Naive thymus-derived CD4-positive, alpha-beta T cell (primary cell): ENCODE measurements around the gene RAD21L1. TPM values are rescaled to one million over a fixed set of nuclear protein-coding genes. Genes with fewer than 3 reads are reported as not detected.

Experiments
- ATAC-seq: fragments of 150-1000 bp; cut with Tn5 transposase; 2 replicates; pipeline ENCODE4 v1.10.0; 2021; ENCODE audit warnings: mild to moderate bottlenecking, moderate library complexity
- CTCF ChIA-PET: fragments of 350-600 bp; sonication (Branson Sonifier 250); formaldehyde crosslinking; loops from one replicate; lab custom pipeline; 2021; ENCODE audit warnings: antibody characterized with exemption; lab: Charles Lee
- POLR2A ChIA-PET: fragments of 350-600 bp; sonication (Branson Sonifier 250); formaldehyde crosslinking; loops from one replicate; lab custom pipeline; 2021; ENCODE audit warnings: antibody characterized with exemption, inconsistent platforms; lab: Charles Lee
- DNase-seq, 9 donors: peaks; one replicate each; pipeline versions ENCODE4 v3.0.0 to v3.0.0-alpha.2; 2020 to 2022; ENCODE audit warnings: mixed read lengths in 1 of 9
- H3K27ac ChIP-seq: one replicate; pipeline ENCODE4 v1.7.0; 2013; ENCODE audit warnings: mild to moderate bottlenecking, low read depth, low read length, moderate library complexity
- H3K27me3 ChIP-seq, 2 donors: one replicate each; pipeline ENCODE4 v1.7.0; 2013; ENCODE audit warnings: low read length in 2 of 2, mild to moderate bottlenecking in 2 of 2, moderate library complexity in 2 of 2; ENCODE audit not compliant: control insufficient read depth in 2 of 2, insufficient read depth in 2 of 2
- H3K36me3 ChIP-seq, 3 experiments: 1 replicate in 2 of 3; 2 replicates in 1 of 3; pipeline ENCODE4 v1.7.0; 2013; ENCODE audit warnings: low read length in 3 of 3, mild to moderate bottlenecking in 3 of 3, moderate library complexity in 1 of 3; ENCODE audit not compliant: insufficient read depth in 3 of 3, control insufficient read depth in 2 of 3
- H3K4me1 ChIP-seq, 2 donors: one replicate each; pipeline ENCODE4 v1.7.0; 2013; ENCODE audit warnings: low read length in 2 of 2, mild to moderate bottlenecking in 2 of 2, moderate library complexity in 1 of 2; ENCODE audit not compliant: control insufficient read depth in 2 of 2, insufficient read depth in 2 of 2
- H3K4me3 ChIP-seq: 2 replicates; pipeline ENCODE4 v1.7.0; 2013; ENCODE audit warnings: mild to moderate bottlenecking, low read length
- H3K9me3 ChIP-seq, 3 experiments: 1 replicate in 2 of 3; 2 replicates in 1 of 3; pipeline ENCODE4 v1.7.0; 2013; ENCODE audit warnings: low read length in 3 of 3; ENCODE audit not compliant: control insufficient read depth in 2 of 3
- H3K27ac Mint-ChIP-seq, 9 donors: one replicate each; pipeline ENCODE4 v1.8.0; 2020 to 2022; ENCODE audit warnings: mixed read lengths in 9 of 9, mild to moderate bottlenecking in 8 of 9, moderate library complexity in 5 of 9, inconsistent platforms in 2 of 9
- H3K27me3 Mint-ChIP-seq, 5 donors: one replicate each; pipeline ENCODE4 v1.8.0; 2021 to 2022; ENCODE audit warnings: mixed read lengths in 5 of 5, mild to moderate bottlenecking in 1 of 5
- H3K36me3 Mint-ChIP-seq, 5 donors: one replicate each; pipeline ENCODE4 v1.8.0; 2020 to 2022; ENCODE audit warnings: mixed read lengths in 5 of 5, mild to moderate bottlenecking in 3 of 5, inconsistent platforms in 1 of 5
- H3K4me1 Mint-ChIP-seq, 7 donors: one replicate each; pipeline ENCODE4 v1.8.0; 2020 to 2022; ENCODE audit warnings: mixed read lengths in 7 of 7, mild to moderate bottlenecking in 3 of 7, inconsistent platforms in 1 of 7
- H3K4me3 Mint-ChIP-seq, 10 donors: one replicate each; pipeline ENCODE4 v1.8.0; 2020 to 2022; ENCODE audit warnings: mild to moderate bottlenecking in 10 of 10, mixed read lengths in 10 of 10, moderate library complexity in 6 of 10, inconsistent platforms in 2 of 10
- H3K9me3 Mint-ChIP-seq, 11 donors: one replicate each; pipeline ENCODE4 v1.8.0; 2020 to 2022; ENCODE audit warnings: mixed read lengths in 11 of 11, mild to moderate bottlenecking in 4 of 11, inconsistent platforms in 1 of 11, moderate library complexity in 1 of 11
- intact Hi-C, 2 donors: fragments of 100-400 bp; cut with micrococcal nuclease; formaldehyde crosslinking; loops; one replicate each; pipeline ENCODE4 v1.15.1; 2023
- polyA plus RNA-seq, 2 donors: library from polyadenylated mRNA; unstranded; fragments of 300-500 nt; fragmentation: Illumina TruSeq; gene quantifications; one replicate each; pipeline ENCODE4 v1.2.3, GENCODE V29; 2021
- total RNA-seq, 6 experiments: library from RNA in 5 of 6; stranded (reverse) in 5 of 6; gene quantifications; 1 replicate in 5 of 6; 2 replicates in 1 of 6; pipeline ENCODE4 v1.2.3 and lab custom pipeline; 2021 to 2026

Gene RAD21L1
- total and polyA plus RNA-seq, 7 experiments from 2014 or later = 0.48 to 0.81 (median 0.61) TPM; not detected in 3

DNA sequence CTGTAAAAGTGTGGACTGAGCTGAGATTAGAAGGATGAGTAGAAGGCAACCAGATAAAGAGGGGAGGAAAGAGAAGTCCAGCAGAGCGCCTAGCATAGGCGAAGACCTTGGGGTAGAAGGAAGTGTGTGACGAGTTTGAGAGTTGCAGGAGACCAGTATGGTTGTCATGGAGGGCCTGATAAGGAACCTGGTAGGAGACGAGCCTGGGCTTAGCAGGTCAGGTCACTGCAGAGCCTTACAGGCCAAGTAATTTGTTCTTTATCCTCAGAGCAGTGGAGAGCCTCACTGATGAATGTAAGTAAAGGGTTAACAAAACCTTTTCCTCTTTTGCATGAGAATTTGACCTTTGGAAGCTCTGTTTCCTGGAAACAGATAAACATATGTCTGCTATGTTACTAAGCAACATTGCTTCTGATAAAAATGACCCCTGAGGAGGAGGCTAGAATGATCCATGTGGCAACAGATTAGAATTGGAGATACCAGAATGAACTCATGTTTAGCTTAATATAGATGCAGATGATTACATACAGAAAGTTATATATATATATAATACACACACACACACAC is 38.2 kb upstream of the RAD21L1 start:
- no peak for DNase-seq
- H3K4me1 ChIP-seq = no peaks in the 10 kb centered on the region
- no peak overlapping the region for H3K4me3 Mint-ChIP-seq
- H3K9me3 ChIP-seq = no peaks in the 10 kb centered on the region
- no peaks in the 10 kb centered on the region for H3K36me3 ChIP-seq
- H3K9me3 Mint-ChIP-seq = no peaks in the 10 kb centered on the region
- H3K27ac ChIP-seq = no peak overlapping the region
- peaks cover 7 to 13% (median 11%) of the 10 kb centered on the region in 7 donors for H3K4me1 Mint-ChIP-seq
- ATAC-seq = no peak
- peaks cover 0 to 5% (median 0%) of the 10 kb centered on the region in 5 donors for H3K36me3 Mint-ChIP-seq
- no peak overlapping the region for H3K4me3 ChIP-seq
- H3K27ac Mint-ChIP-seq = no peak overlapping the region
- peaks cover 0 to 3% of the 10 kb centered on the region in 2 donors for H3K27me3 ChIP-seq
- H3K27me3 Mint-ChIP-seq = peaks cover 19 to 50% (median 33%) of the 10 kb centered on the region in 5 donors
- POLR2A ChIA-PET = interaction anchor here (0.6 kb wide), 1 partner anchor 59 kb away, joined by 3 read pairs; no protein-coding TSS in a partner anchor
- CTCF ChIA-PET = interaction anchor here (0.7 to 1.1 kb wide), 3 partner anchors 9 to 78 kb away, joined by 3 read pairs; no protein-coding TSS in a partner anchor
- intact Hi-C loops = loop anchor here in 1 of 2 donors (5.0 kb wide), 1 partner anchor 215 kb away; no protein-coding TSS in a partner anchor

- POLR2A ChIA-PET = no interaction called here
- H3K27ac ChIP-seq = no peak overlapping the region
- H3K4me1 Mint-ChIP-seq = peaks cover 7 to 13% (median 11%) of the 10 kb centered on the region in 7 donors
- H3K4me3 Mint-ChIP-seq = no peak overlapping the region
- H3K36me3 Mint-ChIP-seq = peaks cover 0 to 5% (median 0%) of the 10 kb centered on the region in 5 donors
- H3K9me3 ChIP-seq = no peaks in the 10 kb centered on the region
- intact Hi-C loops = loop anchor here in 1 of 2 donors (5.0 kb wide), 1 partner anchor 216 kb away; no protein-coding TSS in a partner anchor
- H3K27me3 Mint-ChIP-seq = peaks cover 14 to 44% (median 28%) of the 10 kb centered on the region in 5 donors
- no peak overlapping the region for H3K27ac Mint-ChIP-seq
- H3K36me3 ChIP-seq = no peaks in the 10 kb centered on the region
- ATAC-seq (no peak), DNase-seq (no peak)
- CTCF ChIA-PET = interaction anchor here (0.7 to 1.1 kb wide), 3 partner anchors 10 to 79 kb away, joined by 3 read pairs; no protein-coding TSS in a partner anchor
- H3K27me3 ChIP-seq = peaks cover 0 to 3% of the 10 kb centered on the region in 2 donors
- H3K9me3 Mint-ChIP-seq = no peaks in the 10 kb centered on the region
- H3K4me3 ChIP-seq = no peak overlapping the region
- no peaks in the 10 kb centered on the region for H3K4me1 ChIP-seq
Observed at GRCh38 chr20:1188347-1188746, 37.5 kb upstream of the RAD21L1 start.

- H3K4me3 Mint-ChIP-seq = no peak overlapping the region
- Histone ChIP-seq H3K4me1 (no peaks in the 10 kb centered on the region), H3K4me3 (no peak overlapping the region), H3K36me3 (no peaks in the 10 kb centered on the region), H3K27me3 (peaks cover 0 to 3% of the 10 kb centered on the region in 2 donors), H3K27ac (no peak overlapping the region), H3K9me3 (no peaks in the 10 kb centered on the region)
- POLR2A ChIA-PET = interaction anchor here (0.6 kb wide), 1 partner anchor 168 kb away, joined by 3 read pairs; no protein-coding TSS in a partner anchor
- H3K4me1 Mint-ChIP-seq = peaks cover 0 to 5% (median 4%) of the 10 kb centered on the region in 7 donors
- no peak for ATAC-seq
- intact Hi-C loops = loop anchor here in 1 of 2 donors (5.0 kb wide), 1 partner anchor 218 kb away; no protein-coding TSS in a partner anchor
- peaks cover 0 to 30% (median 14%) of the 10 kb centered on the region in 5 donors for H3K27me3 Mint-ChIP-seq
- DNase-seq = no peak
- no peaks in the 10 kb centered on the region for H3K36me3 Mint-ChIP-seq
- CTCF ChIA-PET = no interaction called here
- no peaks in the 10 kb centered on the region for H3K9me3 Mint-ChIP-seq
- peak overlapping the region in 1 of 9 donors; percentile 23 for H3K27ac Mint-ChIP-seq
Observed at GRCh38 chr20:1189827-1190226, 36.0 kb upstream of the RAD21L1 start.

DNA sequence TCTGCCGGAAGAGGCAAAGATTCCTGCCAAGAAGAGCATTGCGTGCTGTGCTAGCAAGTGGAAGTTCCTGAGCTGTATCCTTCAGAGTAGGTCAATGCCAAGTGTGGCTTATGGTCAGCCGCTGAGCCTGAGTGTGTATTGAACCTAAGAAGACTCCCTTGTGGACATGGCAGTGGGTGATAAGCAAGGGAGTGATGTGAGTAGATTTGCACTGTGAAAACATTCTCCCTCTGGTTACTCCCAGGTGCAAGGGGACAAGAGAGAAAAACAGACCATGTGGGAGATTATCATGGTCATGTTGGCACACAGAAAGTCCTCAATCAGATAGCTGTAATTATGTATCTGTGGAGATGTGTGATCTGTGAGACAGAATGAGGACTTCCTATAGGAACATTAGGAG is 35.0 kb upstream of the RAD21L1 start:
- Histone ChIP-seq H3K27ac (no peak overlapping the region), H3K36me3 (no peaks in the 10 kb centered on the region), H3K4me3 (no peak overlapping the region), H3K4me1 (no peaks in the 10 kb centered on the region), H3K9me3 (no peaks in the 10 kb centered on the region), H3K27me3 (peaks cover 0 to 3% of the 10 kb centered on the region in 2 donors)
- DNase-seq (no peak), ATAC-seq (no peak)
- Mint-ChIP-seq H3K36me3 (no peaks in the 10 kb centered on the region), H3K9me3 (peaks cover 0 to 2% (median 0%) of the 10 kb centered on the region in 11 donors), H3K27me3 (peaks cover 0 to 31% (median 12%) of the 10 kb centered on the region in 5 donors), H3K4me1 (peaks cover 0 to 4% (median 4%) of the 10 kb centered on the region in 7 donors), H3K27ac (no peak overlapping the region), H3K4me3 (no peak overlapping the region)
- intact Hi-C loops = no loop called here
- CTCF ChIA-PET = no interaction called here
- POLR2A ChIA-PET = no interaction called here

DNA sequence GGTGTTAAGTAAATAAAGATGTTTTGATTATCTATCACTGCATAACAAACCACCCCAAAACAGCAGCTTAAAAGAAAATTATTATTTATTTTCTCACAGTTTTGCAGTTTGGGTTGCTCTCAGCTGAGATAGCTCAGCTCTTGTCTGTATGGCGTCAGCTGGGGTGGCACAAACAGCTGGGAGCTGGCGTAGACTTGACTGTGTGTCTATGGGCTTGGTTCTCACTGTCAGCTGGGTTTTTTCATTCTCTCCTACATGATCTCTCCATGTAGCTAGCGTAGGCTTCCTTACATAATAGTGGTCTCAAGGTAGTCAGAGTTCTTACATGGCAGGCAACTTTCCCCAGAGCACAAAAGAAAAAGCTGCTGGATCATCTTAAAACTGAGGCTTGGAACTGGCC is 34.5 kb upstream of the RAD21L1 start:
- H3K9me3 ChIP-seq = no peaks in the 10 kb centered on the region
- no peaks in the 10 kb centered on the region for H3K4me1 ChIP-seq
- H3K27me3 ChIP-seq = peaks cover 0 to 3% of the 10 kb centered on the region in 2 donors
- DNase-seq (no peak), ATAC-seq (no peak)
- Mint-ChIP-seq H3K4me3 (no peak overlapping the region), H3K27ac (no peak overlapping the region), H3K27me3 (peaks cover 0 to 30% (median 8%) of the 10 kb centered on the region in 5 donors), H3K9me3 (peaks cover 0 to 2% (median 0%) of the 10 kb centered on the region in 11 donors), H3K36me3 (no peaks in the 10 kb centered on the region), H3K4me1 (peaks cover 0 to 2% (median 0%) of the 10 kb centered on the region in 7 donors)
- intact Hi-C loops = no loop called here
- no peak overlapping the region for H3K27ac ChIP-seq
- POLR2A ChIA-PET = no interaction called here
- CTCF ChIA-PET = no interaction called here
- no peak overlapping the region for H3K4me3 ChIP-seq
- no peaks in the 10 kb centered on the region for H3K36me3 ChIP-seq

- no peaks in the 10 kb centered on the region for H3K4me1 ChIP-seq
- no peak overlapping the region for H3K4me3 ChIP-seq
- H3K27ac ChIP-seq = no peak overlapping the region
- no peaks in the 10 kb centered on the region for H3K9me3 ChIP-seq
- Mint-ChIP-seq H3K4me1 (peaks cover 2 to 15% (median 7%) of the 10 kb centered on the region in 7 donors), H3K27me3 (peaks cover 0 to 17% (median 0%) of the 10 kb centered on the region in 5 donors), H3K27ac (no peak overlapping the region), H3K9me3 (peaks cover 0 to 6% (median 0%) of the 10 kb centered on the region in 11 donors), H3K36me3 (no peaks in the 10 kb centered on the region), H3K4me3 (no peak overlapping the region)
- CTCF ChIA-PET = no interaction called here
- no peak for ATAC-seq
- intact Hi-C loops = no loop called here
- no peaks in the 10 kb centered on the region for H3K36me3 ChIP-seq
- POLR2A ChIA-PET = no interaction called here
- H3K27me3 ChIP-seq = no peaks in the 10 kb centered on the region
- no peak for DNase-seq
Observed at GRCh38 chr20:1195226-1195625, 30.6 kb upstream of the RAD21L1 start.
